T-cell (primary cell): ENCODE results near the gene MICAL3. TPM values are rescaled to one million over a fixed set of nuclear protein-coding genes. Genes with fewer than 3 reads are reported as not detected.

ENCODE experiments used
- ATAC-seq, 4 experiments: fragments of 200-7000 bp in 3 of 4; fragments of 150-1000 bp in 1 of 4; cut with Tn5 transposase; replicated peaks in 1 of 4; 1 replicate in 3 of 4; 2 replicates in 1 of 4; pipeline ENCODE4 v1.10.0; 2021; ENCODE audit warnings: moderate library complexity in 3 of 4, mild to moderate bottlenecking in 2 of 4, moderate number of reproducible peaks in 1 of 4
- CTCF ChIA-PET, 2 donors: fragments of 300-600 bp; sonication (Branson Sonifier 250); formaldehyde crosslinking; loops; one replicate each; lab custom pipeline; 2022; ENCODE audit warnings: antibody characterized with exemption in 2 of 2; lab: Charles Lee
- POLR2A ChIA-PET, 2 donors: fragments of 300-600 bp; sonication (Branson Sonifier 250); formaldehyde crosslinking; loops; one replicate each; lab custom pipeline; 2022; ENCODE audit warnings: antibody characterized with exemption in 2 of 2; lab: Charles Lee
- DNase-seq, 35 experiments: peaks; one replicate each; pipeline versions ENCODE4 v3.0.0 to v3.0.0-alpha.2; 2013 to 2023
- H3K27ac ChIP-seq: one replicate; pipeline ENCODE4 v1.5.1; 2013; ENCODE audit warnings: low read length
- H3K27me3 ChIP-seq, 2 experiments: replicated peaks in 1 of 2; 1 replicate in 1 of 2; 2 replicates in 1 of 2; pipeline versions ENCODE4 v1.6.1 to v1.7.0; 2013; ENCODE audit warnings: low read length in 1 of 2, mixed read lengths in 1 of 2; ENCODE audit not compliant: control insufficient read depth in 2 of 2, insufficient read depth in 2 of 2; ENCODE audit errors: extremely low read depth in 1 of 2
- H3K36me3 ChIP-seq, 2 donors: 1 replicate in 1 of 2; 2 replicates in 1 of 2; pipeline versions ENCODE4 v1.6.1 to v1.7.0; 2013; ENCODE audit warnings: low read length in 1 of 2; ENCODE audit not compliant: control insufficient read depth in 2 of 2, insufficient read depth in 1 of 2; ENCODE audit errors: extremely low read depth in 1 of 2
- H3K4me1 ChIP-seq, 2 experiments: 1 replicate in 1 of 2; 2 replicates in 1 of 2; pipeline versions ENCODE4 v1.6.1 to v1.7.0; 2013; ENCODE audit warnings: low read length in 2 of 2, mixed read lengths in 1 of 2; ENCODE audit not compliant: insufficient read depth in 2 of 2, control insufficient read depth in 1 of 2; ENCODE audit errors: extremely low read depth in 1 of 2
- H3K4me3 ChIP-seq, 2 donors: 1 replicate in 1 of 2; 2 replicates in 1 of 2; pipeline versions ENCODE4 v1.5.1 to v1.7.0; 2013; ENCODE audit warnings: mild to moderate bottlenecking in 2 of 2, low read length in 1 of 2, moderate library complexity in 1 of 2; ENCODE audit not compliant: control insufficient read depth in 1 of 2; ENCODE audit errors: extremely low read depth in 1 of 2
- H3K9me3 ChIP-seq: 2 replicates; pipeline ENCODE4 v1.7.0; 2013
- H3K27ac Mint-ChIP-seq, 2 donors: one replicate each; pipeline ENCODE4 v1.8.0; 2020 to 2021; ENCODE audit warnings: mild to moderate bottlenecking in 2 of 2, mixed read lengths in 2 of 2
- H3K27me3 Mint-ChIP-seq, 2 donors: one replicate each; pipeline ENCODE4 v1.8.0; 2021 to 2022; ENCODE audit warnings: mixed read lengths in 2 of 2
- H3K36me3 Mint-ChIP-seq: one replicate; pipeline ENCODE4 v1.8.0; 2021; ENCODE audit warnings: mixed read lengths
- H3K4me1 Mint-ChIP-seq, 3 donors: one replicate each; pipeline ENCODE4 v1.8.0; 2020 to 2022; ENCODE audit warnings: mixed read lengths in 3 of 3, mild to moderate bottlenecking in 1 of 3
- H3K4me3 Mint-ChIP-seq, 3 donors: one replicate each; pipeline ENCODE4 v1.8.0; 2020 to 2022; ENCODE audit warnings: mild to moderate bottlenecking in 3 of 3, mixed read lengths in 3 of 3, moderate library complexity in 3 of 3
- H3K9me3 Mint-ChIP-seq, 3 donors: one replicate each; pipeline ENCODE4 v1.8.0; 2020 to 2022; ENCODE audit warnings: mixed read lengths in 3 of 3
- WGBS: methylation state at CpG from one replicate; pipeline ENCODE4 v1.1.5; 2013; ENCODE audit warnings: missing lambda C conversion rate; ENCODE audit not compliant: insufficient coverage; 5-methylcytosine and 5-hydroxymethylcytosine counted together
- total RNA-seq, 35 experiments: library from RNA in 6 of 35; stranded (reverse) in 6 of 35; fragments of 120-200 nt in 1 of 35; gene quantifications; one replicate each; pipeline versions ENCODE4 v1.2.1 to v1.2.4 and lab custom pipeline; 2013 to 2026

MICAL3 gene
- total RNA-seq, 5 donors from 2014 or later (not counting 1 experiment from before 2014, with no cell fraction given): 19.1 to 37.5 (median 22.3) TPM

GRCh38 chr22:17948101-17948500, 76.3 kb downstream of the MICAL3 start:
- Mint-ChIP-seq H3K27me3 (no peaks in the 10 kb centered on the region), H3K27ac (no peak overlapping the region), H3K4me1 (peaks cover 2 to 38% (median 9%) of the 10 kb centered on the region in 3 donors), H3K36me3 (no peaks in the 10 kb centered on the region), H3K4me3 (no peak overlapping the region), H3K9me3 (no peaks in the 10 kb centered on the region)
- no peaks in the 10 kb centered on the region for H3K27me3 ChIP-seq
- ChIA-PET POLR2A (no interaction called here), CTCF (interaction anchor here in 1 of 2 donors (0.5 to 0.6 kb wide), 2 partner anchors 69 to 202 kb away, joined by 4 read pairs; partner anchors contain the start of gene USP18)
- 95% methylated on average over 7 of the region's 9 CpGs for WGBS
- H3K36me3 ChIP-seq: no peaks in the 10 kb centered on the region
- no peaks in the 10 kb centered on the region for H3K9me3 ChIP-seq
- H3K4me3 ChIP-seq: no peak overlapping the region
- no peak for DNase-seq
- no peak overlapping the region for H3K27ac ChIP-seq
- H3K4me1 ChIP-seq: no peaks in the 10 kb centered on the region
- no peak for ATAC-seq

GRCh38 chr22:17946662-17947367, 77.5 kb downstream of the MICAL3 start:
- Mint-ChIP-seq H3K4me3 (no peak overlapping the region), H3K27me3 (no peaks in the 10 kb centered on the region), H3K9me3 (no peaks in the 10 kb centered on the region), H3K36me3 (peaks cover 3% of the 10 kb centered on the region), H3K4me1 (peaks cover 7 to 44% (median 12%) of the 10 kb centered on the region in 3 donors), H3K27ac (no peak overlapping the region)
- CTCF ChIA-PET: no interaction called here
- Histone ChIP-seq H3K36me3 (no peaks in the 10 kb centered on the region), H3K27ac (no peak overlapping the region), H3K4me1 (no peaks in the 10 kb centered on the region), H3K9me3 (no peaks in the 10 kb centered on the region), H3K27me3 (no peaks in the 10 kb centered on the region), H3K4me3 (no peak overlapping the region)
- DNase-seq (no peak), ATAC-seq (no peak)
- POLR2A ChIA-PET: no interaction called here
- 80% methylated on average over 1 of the region's 9 CpGs for WGBS

- Mint-ChIP-seq H3K36me3 (peaks cover 3% of the 10 kb centered on the region), H3K9me3 (no peaks in the 10 kb centered on the region), H3K4me1 (peaks cover 7 to 44% (median 10%) of the 10 kb centered on the region in 3 donors), H3K4me3 (no peak overlapping the region), H3K27me3 (no peaks in the 10 kb centered on the region), H3K27ac (no peak overlapping the region)
- DNase-seq (no peak), ATAC-seq (no peak)
- ChIA-PET CTCF (no interaction called here), POLR2A (no interaction called here)
- Histone ChIP-seq H3K4me3 (no peak overlapping the region), H3K27me3 (no peaks in the 10 kb centered on the region), H3K36me3 (no peaks in the 10 kb centered on the region), H3K4me1 (no peaks in the 10 kb centered on the region), H3K27ac (no peak overlapping the region), H3K9me3 (no peaks in the 10 kb centered on the region)
- WGBS: 98% methylated on average over 12 of the region's 16 CpGs
These were observed 78.3 kb downstream of the MICAL3 start for GRCh38 chr22:17945888-17946648.

- Mint-ChIP-seq H3K9me3 (no peaks in the 10 kb centered on the region), H3K4me1 (peaks cover 7 to 47% (median 8%) of the 10 kb centered on the region in 3 donors)
These were observed 79.0 kb downstream of the MICAL3 start for GRCh38 chr22:17945156-17945887.

GRCh38 chr22:17944256-17944655, 80.1 kb downstream of the MICAL3 start:
- Mint-ChIP-seq H3K27me3 (no peaks in the 10 kb centered on the region), H3K4me3 (no peak overlapping the region), H3K9me3 (no peaks in the 10 kb centered on the region), H3K27ac (no peak overlapping the region), H3K4me1 (peaks cover 6 to 44% (median 7%) of the 10 kb centered on the region in 3 donors), H3K36me3 (peaks cover 3% of the 10 kb centered on the region)
- no peaks in the 10 kb centered on the region for H3K4me1 ChIP-seq
- no peak for ATAC-seq
- H3K9me3 ChIP-seq: no peaks in the 10 kb centered on the region
- ChIA-PET POLR2A (no interaction called here), CTCF (no interaction called here)
- no peak overlapping the region for H3K4me3 ChIP-seq
- no peaks in the 10 kb centered on the region for H3K36me3 ChIP-seq
- H3K27me3 ChIP-seq: no peaks in the 10 kb centered on the region
- 95% methylated on average over 9 of the region's 9 CpGs for WGBS
- no peak overlapping the region for H3K27ac ChIP-seq
- no peak for DNase-seq

More at GRCh38 chr22:17945156-17945887, 79.0 kb downstream of the MICAL3 start:
- H3K27me3 Mint-ChIP-seq: no peaks in the 10 kb centered on the region
- CTCF ChIA-PET: no interaction called here
- H3K4me3 Mint-ChIP-seq: no peak overlapping the region
- H3K4me1 ChIP-seq: no peaks in the 10 kb centered on the region
- DNase-seq (no peak), ATAC-seq (no peak)
- H3K27me3 ChIP-seq: no peaks in the 10 kb centered on the region
- H3K36me3 ChIP-seq: no peaks in the 10 kb centered on the region
- no peak overlapping the region for H3K27ac ChIP-seq
- H3K9me3 ChIP-seq: no peaks in the 10 kb centered on the region
- POLR2A ChIA-PET: no interaction called here
- no peak overlapping the region for H3K27ac Mint-ChIP-seq
- WGBS: no CpG with 5 or more reads among the region's 15 CpGs
- no peak overlapping the region for H3K4me3 ChIP-seq
- peaks cover 3% of the 10 kb centered on the region for H3K36me3 Mint-ChIP-seq

GRCh38 chr22:17943533-17944249, 80.7 kb downstream of the MICAL3 start:
- POLR2A ChIA-PET: no interaction called here
- DNase-seq (no peak), ATAC-seq (no peak)
- H3K4me3 ChIP-seq: no peak overlapping the region
- WGBS: 100% methylated on average over 1 of the region's 6 CpGs
- no peaks in the 10 kb centered on the region for H3K36me3 ChIP-seq
- H3K27ac Mint-ChIP-seq: no peak overlapping the region
- H3K4me1 ChIP-seq: no peaks in the 10 kb centered on the region
- H3K4me1 Mint-ChIP-seq: peaks cover 6 to 44% (median 7%) of the 10 kb centered on the region in 3 donors
- H3K9me3 Mint-ChIP-seq: no peaks in the 10 kb centered on the region
- H3K36me3 Mint-ChIP-seq: peaks cover 3% of the 10 kb centered on the region
- H3K27me3 ChIP-seq: no peaks in the 10 kb centered on the region
- no peaks in the 10 kb centered on the region for H3K9me3 ChIP-seq
- CTCF ChIA-PET: no interaction called here
- no peak overlapping the region for H3K27ac ChIP-seq
- no peak overlapping the region for H3K4me3 Mint-ChIP-seq
- H3K27me3 Mint-ChIP-seq: no peaks in the 10 kb centered on the region
